ENCODE results near the gene AIDA.
"Not testable (repeated sequence)": the region's sequence is repeated elsewhere in the genome, so short reads cannot be mapped to it uniquely, and the experiment has no call there.

Gene AIDA

DNA sequence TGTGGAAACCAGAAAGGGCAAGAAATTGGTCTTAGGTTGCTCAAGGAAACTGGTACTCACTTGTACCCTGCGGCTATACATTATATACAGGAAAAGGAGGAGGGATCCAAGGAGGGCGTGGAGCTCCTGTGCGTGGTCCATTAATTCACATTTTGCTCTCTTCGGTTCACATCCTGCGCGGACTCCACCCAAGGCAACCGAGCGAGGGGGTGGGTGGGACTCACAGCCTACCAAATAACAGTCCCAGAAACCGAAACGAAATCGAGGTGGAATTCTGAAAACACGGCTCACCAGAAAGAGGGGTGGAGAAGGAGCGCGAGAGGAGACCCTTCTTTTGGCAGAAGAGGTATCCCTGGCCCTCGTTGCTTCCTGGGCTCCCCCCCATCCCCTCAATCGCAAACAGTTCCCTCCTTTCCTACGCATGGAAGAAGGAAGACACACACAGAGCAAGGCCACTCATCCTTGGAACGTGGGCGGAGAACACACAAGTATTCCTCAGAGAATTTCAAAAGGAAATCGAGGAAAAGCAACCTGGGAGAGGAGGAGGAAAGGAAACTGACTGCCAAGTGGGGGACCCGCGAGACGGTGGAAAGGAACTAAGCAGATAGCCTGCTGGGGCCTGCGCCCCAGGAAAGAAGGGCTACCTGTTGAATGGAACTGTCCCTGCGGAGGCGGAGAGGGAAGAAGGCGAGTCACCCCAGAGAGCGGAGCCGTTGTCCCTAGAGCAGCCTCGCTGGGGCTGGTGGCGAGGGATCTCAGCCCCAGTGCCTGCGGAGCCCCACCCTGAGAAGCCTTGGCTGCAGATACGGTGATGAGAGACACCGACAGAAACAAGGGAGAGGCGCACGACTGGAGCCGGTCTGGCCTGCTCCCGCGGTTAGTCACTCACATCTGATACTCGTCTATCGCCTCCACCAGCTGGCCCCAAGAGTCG, 705 bp downstream of the AIDA start:
- DNase-seq = peak; percentile 39

DNA sequence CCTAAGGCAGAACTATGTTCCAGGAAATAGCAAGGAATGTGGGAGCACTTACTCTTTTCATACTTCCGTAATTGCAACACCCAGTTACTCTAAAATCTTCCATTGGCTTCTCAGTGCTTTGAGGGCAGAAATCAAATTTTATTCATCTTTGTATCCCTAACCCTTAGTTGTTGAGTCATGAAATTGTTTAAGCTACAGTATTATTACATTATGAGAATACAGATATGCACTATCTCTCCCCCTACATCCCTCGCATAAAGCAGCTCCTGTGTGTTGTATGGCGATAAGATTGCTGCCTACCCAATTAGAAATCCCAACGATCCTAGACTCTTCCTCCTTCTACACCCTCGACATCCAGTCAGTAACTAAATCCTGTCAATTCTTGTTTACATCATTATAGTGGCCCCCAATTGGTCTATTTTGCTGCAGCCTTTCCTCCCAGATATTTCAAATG, 2.6 kb downstream of the AIDA start:
- DNase-seq = no peak

GRCh38 chr1:222706815-222707214, 5.5 kb downstream of the AIDA start:
- DNase-seq = no peak

- no peak for DNase-seq
Measured at GRCh38 chr1:222704260-222704659, 8.0 kb downstream of the AIDA start.

GRCh38 chr1:222702210-222702609, 10.1 kb downstream of the AIDA start:
- DNase-seq = no peak

- no peak for DNase-seq
Measured at GRCh38 chr1:222697826-222698225, 14.5 kb downstream of the AIDA start.

DNA sequence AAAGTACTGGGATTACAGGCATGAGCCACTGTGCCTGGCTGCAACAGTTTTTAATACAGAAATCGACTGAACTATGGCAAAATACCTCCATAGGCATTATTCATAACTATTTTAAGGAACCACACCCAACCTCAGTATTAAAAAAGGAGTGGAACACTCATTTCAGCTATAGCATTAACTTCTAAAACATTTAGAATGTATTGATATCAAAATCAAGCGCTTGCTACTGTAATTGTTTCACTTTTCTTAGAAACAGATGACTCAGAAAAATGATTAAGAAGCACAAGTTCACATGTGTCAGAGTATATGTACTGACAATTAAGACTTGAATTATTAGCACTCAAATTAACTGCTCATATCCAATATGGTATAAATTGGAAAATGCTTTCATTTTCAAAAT, 15.1 kb downstream of the AIDA start:
- DNase-seq = no peak

GRCh38 chr1:222696741-222697140, 15.6 kb downstream of the AIDA start:
- no peak for DNase-seq

DNA sequence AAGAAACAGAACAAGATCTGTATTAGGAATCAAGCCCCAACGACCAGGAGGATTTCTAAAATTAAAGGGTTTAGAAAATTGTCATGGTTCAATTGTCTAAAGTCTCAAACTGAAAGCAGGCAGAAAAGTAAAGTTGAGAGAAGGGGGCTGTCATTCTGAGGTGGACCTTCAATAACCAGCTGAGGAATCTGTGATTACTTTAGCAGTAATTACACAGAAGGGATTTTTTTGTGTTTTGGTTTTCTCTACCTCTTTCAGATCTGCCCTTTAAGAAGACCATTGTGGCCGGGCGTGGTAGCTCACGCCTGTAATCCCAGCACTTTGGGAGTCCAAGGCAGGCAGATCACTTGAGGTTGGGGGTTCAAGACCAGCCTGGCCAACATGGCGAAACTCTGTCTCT, 17.4 kb downstream of the AIDA start:
- no peak for DNase-seq

DNA sequence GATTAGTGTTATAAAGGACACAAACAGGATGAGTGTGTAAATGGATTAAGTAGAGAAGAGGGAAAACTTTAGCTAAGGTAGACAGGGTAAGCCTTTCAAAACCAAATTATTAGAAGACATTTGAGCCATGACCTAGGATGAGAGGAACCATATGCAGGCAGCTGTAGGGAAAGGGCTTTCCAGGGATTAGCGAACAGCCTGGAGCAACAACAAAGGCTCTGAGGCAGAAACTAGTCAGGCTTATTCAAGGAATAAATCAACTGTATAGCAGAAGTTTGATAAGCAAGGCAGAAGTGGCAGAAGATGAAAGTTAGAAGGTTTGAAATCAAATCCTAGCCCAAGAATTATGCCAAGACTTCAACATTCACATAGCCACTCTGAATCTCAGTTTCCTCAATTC, 21.3 kb downstream of the AIDA start:
- no peak for DNase-seq

- DNase-seq = no peak
Measured at GRCh38 chr1:222680080-222680479, 32.2 kb downstream of the AIDA start.

DNA sequence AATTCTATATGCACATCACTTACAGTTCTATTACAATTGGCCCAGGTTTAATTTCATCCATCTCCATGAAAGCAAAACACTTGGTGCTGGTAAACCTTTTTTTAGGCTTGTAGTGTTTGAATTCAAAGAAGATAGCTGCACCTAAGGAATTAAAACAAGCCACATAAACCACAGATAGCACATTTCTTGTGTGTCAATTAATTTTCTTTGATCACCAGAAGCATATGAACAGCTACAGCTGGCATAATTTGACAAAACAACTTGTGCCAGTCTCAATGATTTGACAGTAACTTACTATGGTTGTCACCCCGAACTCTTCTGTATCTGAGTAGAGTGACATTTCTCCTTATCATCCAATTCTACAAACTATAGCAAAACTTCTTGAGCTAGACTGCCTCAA, 42.2 kb downstream of the AIDA start:
- no peak for DNase-seq

GRCh38 chr1:222669107-222669506, 43.2 kb downstream of the AIDA start:
- not testable (repeated sequence) for DNase-seq

DNA sequence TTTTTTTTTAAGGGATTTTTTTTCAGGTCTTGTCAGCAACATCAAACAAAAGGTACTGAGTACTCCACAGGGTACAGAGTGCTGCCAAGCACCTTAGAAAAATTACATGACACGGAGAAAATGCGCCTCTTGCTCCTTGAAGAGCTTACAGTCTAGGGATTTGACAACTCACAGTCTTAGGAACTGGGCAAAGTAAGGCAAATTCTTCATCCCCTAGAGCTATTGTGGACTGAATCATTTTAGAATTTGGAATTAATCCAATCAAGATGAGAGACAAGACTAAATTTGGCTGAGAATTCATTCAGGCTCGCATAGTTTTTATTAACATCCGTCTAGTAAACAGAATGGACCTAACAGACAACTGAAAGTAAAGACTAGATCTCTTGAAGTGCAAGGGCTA, 44.1 kb downstream of the AIDA start:
- not testable (repeated sequence) for DNase-seq

DNA sequence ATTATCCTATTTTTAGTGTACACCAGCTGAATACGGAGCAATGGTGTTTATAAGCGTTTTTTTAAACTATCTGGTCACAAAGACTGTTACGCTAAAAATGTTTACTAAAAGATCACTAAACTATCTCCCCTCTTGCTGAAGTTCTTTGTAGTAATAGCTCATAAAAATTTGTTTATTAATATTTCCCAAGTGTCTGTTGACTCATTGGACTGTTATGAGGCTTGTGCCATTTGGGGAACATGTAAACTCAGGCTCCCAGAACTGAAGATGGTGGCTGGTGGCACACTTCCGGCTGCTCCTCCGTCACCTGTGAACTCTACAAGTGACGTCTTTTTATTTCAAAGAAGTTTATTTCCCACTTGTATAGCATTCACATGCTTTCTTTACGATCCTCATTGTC, 46.3 kb downstream of the AIDA start:
- no peak for DNase-seq

DNA sequence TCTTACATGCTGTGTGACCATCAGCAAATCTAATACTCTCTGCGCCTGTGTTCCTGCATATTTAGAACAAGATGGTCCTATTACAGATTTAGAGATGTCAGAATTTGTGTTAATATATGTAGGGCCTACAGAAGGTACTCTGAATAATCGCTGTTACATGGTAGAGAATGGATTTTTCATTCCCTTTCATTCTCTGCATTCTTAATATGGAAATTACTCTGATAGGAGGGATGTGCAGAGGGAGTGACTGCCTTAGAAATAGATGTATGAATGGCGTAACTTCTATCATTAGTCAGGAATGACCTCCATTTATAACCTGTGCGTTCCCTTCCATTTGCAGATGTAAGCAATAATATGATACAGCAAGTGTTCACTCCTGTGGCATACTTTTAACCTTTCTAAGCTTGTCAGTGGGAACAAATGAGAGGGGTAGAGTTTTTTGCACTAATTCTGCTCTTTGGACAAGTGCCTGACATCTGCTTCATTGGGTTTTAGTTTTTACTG, 48.8 kb downstream of the AIDA start:
- DNase-seq = no peak

GRCh38 chr1:222657899-222658298, 54.4 kb downstream of the AIDA start:
- DNase-seq = no peak

GRCh38 chr1:222656391-222657155, 55.7 kb downstream of the AIDA start:
- no peak for DNase-seq

GRCh38 chr1:222654849-222655248, 57.4 kb downstream of the AIDA start:
- DNase-seq = no peak

- no peak for DNase-seq
Measured at GRCh38 chr1:222653178-222653827, 59.0 kb downstream of the AIDA start.

GRCh38 chr1:222652676-222653075, 59.6 kb downstream of the AIDA start:
- no peak for DNase-seq

- DNase-seq = no peak
Measured at GRCh38 chr1:222644636-222644980, 67.7 kb downstream of the AIDA start.

DNA sequence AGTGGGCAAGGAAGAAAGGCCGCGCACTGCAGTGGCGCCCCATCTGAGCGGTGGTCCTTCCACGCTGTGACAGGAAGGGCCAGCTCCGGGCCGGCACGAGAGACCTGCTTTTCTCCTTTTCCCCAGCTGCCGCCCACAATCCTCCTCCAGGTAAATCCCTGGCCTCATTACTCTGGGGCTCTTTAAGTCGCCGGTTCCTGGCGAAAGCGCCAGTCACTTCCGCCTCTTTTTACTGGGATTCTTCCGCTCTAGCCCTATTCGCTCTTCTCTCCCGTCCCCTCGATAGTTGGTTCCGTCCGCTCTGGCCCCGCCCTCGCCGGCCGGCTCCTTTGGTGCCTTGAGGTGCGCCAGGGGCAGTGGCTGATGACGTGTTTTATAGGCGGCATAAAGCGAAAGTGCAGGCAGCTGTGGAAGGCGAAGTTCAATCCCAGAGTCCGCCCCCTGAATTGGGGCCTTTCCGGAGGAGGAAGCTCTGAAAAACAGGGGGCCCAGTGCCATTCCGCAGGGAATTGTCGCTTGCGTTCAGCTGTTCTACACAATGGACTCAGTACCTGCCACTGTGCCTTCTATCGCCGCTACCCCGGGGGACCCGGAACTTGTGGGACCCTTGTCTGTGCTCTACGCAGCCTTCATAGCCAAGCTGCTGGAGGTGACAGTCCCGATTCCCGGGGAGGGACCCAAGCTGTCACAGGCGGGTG, 68.2 kb downstream of the AIDA start:
- DNase-seq = peak; percentile 99
